ENCODE data around the gene SNX32. TPM values are rescaled to one million over a fixed set of nuclear protein-coding genes. Genes with fewer than 3 reads are reported as not detected.

SNX32 gene
- 1.4 TPM for total RNA-seq

GRCh38 chr11:65833297-65834030 is at the start of gene SNX32:
Gene SNX32 (plus strand): TSS chr11:65833963. CDS start chr11:65834066, 103 bp downstream.
- peak; percentile 96 for DNase-seq (ENCODE audit: low spot score)

- no peak for DNase-seq (ENCODE audit: low spot score)
Observed at GRCh38 chr11:65785319-65786007, 48.3 kb upstream of the SNX32 start.

GRCh38 chr11:65786008-65786785 is 47.6 kb upstream of the SNX32 start:
- no peak for DNase-seq (ENCODE audit: low spot score)

- DNase-seq (ENCODE audit: low spot score), result peak; percentile 73
Observed at GRCh38 chr11:65786786-65787636, 46.8 kb upstream of the SNX32 start, which contains the start of gene OVOL1. Gene OVOL1 (plus strand): TSS chr11:65787063. CDS start chr11:65787374, 311 bp downstream.

GRCh38 chr11:65787649-65788622 is 45.8 kb upstream of the SNX32 start:
- DNase-seq (ENCODE audit: low spot score), result no peak

GRCh38 chr11:65788821-65789220 is 44.9 kb upstream of the SNX32 start:
- no peak for DNase-seq (ENCODE audit: low spot score)

GRCh38 chr11:65789230-65790103 is 44.3 kb upstream of the SNX32 start:
- DNase-seq (ENCODE audit: low spot score), result no peak

- DNase-seq (ENCODE audit: low spot score), result no peak
Observed at GRCh38 chr11:65790104-65790901, 43.5 kb upstream of the SNX32 start.

GRCh38 chr11:65790902-65791650 is 42.7 kb upstream of the SNX32 start:
- no peak for DNase-seq (ENCODE audit: low spot score)

- DNase-seq (ENCODE audit: low spot score), result peak; percentile 73
Observed at GRCh38 chr11:65791719-65792213, 42.0 kb upstream of the SNX32 start.

- DNase-seq (ENCODE audit: low spot score), result no peak
Observed at GRCh38 chr11:65792456-65792855, 41.3 kb upstream of the SNX32 start.

- DNase-seq (ENCODE audit: low spot score), result peak; percentile 80
Observed at GRCh38 chr11:65793144-65793581, 40.6 kb upstream of the SNX32 start.

- no peak for DNase-seq (ENCODE audit: low spot score)
Observed at GRCh38 chr11:65793625-65794400, 40.0 kb upstream of the SNX32 start.

GRCh38 chr11:65794570-65795510 is 38.9 kb upstream of the SNX32 start:
- DNase-seq (ENCODE audit: low spot score), result no peak

Measured in mucosa of gallbladder (tissue), 1 donor.